C4-2B (cell line): Measurements from ENCODE around the gene POU6F2.

Experiments used
- CTCF ChIP-seq: fragments of 450-650 bp; conservative IDR thresholded peaks from 2 replicates; pipeline ENCODE4 v1.5.1; 2017; ENCODE audit warnings: mild to moderate bottlenecking
- ZFX ChIP-seq: fragments of 450-650 bp; IDR thresholded peaks from 2 replicates; pipeline ENCODE4 v1.6.1; 2017

GRCh38 chr7:39451901-39452300 lies 474.2 kb downstream of the POU6F2 start:
- TF ChIP-seq CTCF: no peak
- TF ChIP-seq ZFX: no peak
